Transverse colon (tissue), 4 donors: Measurements from ENCODE around the gene TRAM2. TPM values are rescaled to one million over a fixed set of nuclear protein-coding genes. Genes with fewer than 3 reads are reported as not detected.

Experiments used
- DNase-seq: peaks from one replicate; pipeline ENCODE4 v3.0.0-alpha.2; 2019
- H3K27ac ChIP-seq, 4 donors: fragments of 200-600 bp; sonication (generic); 2 replicates each; pipeline ENCODE4 v1.5.1; 2016 to 2018; ENCODE audit warnings: inconsistent platforms in 4 of 4
- H3K27me3 ChIP-seq: fragments of 200-600 bp; sonication (generic); 2 replicates; pipeline ENCODE4 v1.5.1; 2017; ENCODE audit warnings: inconsistent platforms
- H3K36me3 ChIP-seq, 4 donors: fragments of 200-600 bp; sonication (generic); 2 replicates each; pipeline ENCODE4 v1.5.1; 2017 to 2019; ENCODE audit warnings: inconsistent platforms in 4 of 4
- H3K4me1 ChIP-seq, 4 donors: fragments of 200-600 bp; sonication (generic); 2 replicates each; pipeline ENCODE4 v1.5.1; 2017 to 2020; ENCODE audit warnings: inconsistent platforms in 4 of 4
- H3K4me3 ChIP-seq, 4 donors: fragments of 200-600 bp; sonication (generic); 1 replicate in 1 of 4; 2 replicates in 3 of 4; pipeline versions ENCODE4 v1.5.1 to v1.6.1; 2017 to 2019; ENCODE audit warnings: inconsistent platforms in 4 of 4
- H3K9me3 ChIP-seq, 2 donors: fragments of 200-600 bp; sonication (generic); 2 replicates each; pipeline ENCODE4 v1.5.1; 2017 to 2019; ENCODE audit warnings: inconsistent platforms in 2 of 2
- CTCF ChIP-seq, 5 experiments: fragments of 200-600 bp in 3 of 5; fragments of 450-650 bp in 2 of 5; sonication (generic) in 3 of 5; IDR thresholded peaks; 1 replicate in 2 of 5; 2 replicates in 3 of 5; pipeline ENCODE4 v1.5.1; 2016 to 2017; ENCODE audit warnings: antibody characterized with exemption in 5 of 5, inconsistent platforms in 3 of 5, mild to moderate bottlenecking in 2 of 5, moderate library complexity in 1 of 5
- EP300 ChIP-seq: sonication (generic); formaldehyde crosslinking; IDR thresholded peaks from one replicate; pipeline ENCODE4 v1.6.1; 2017; ENCODE audit warnings: antibody characterized with exemption, low read depth
- POLR2A ChIP-seq: fragments of 450-650 bp; IDR thresholded peaks from one replicate; pipeline ENCODE4 v1.6.1; 2016; ENCODE audit warnings: antibody characterized with exemption, mild to moderate bottlenecking, moderate library complexity
- POLR2AphosphoS5 ChIP-seq, 3 donors: sonication (generic); formaldehyde crosslinking; IDR thresholded peaks; one replicate each; pipeline ENCODE4 v1.6.1; 2016; ENCODE audit warnings: antibody characterized with exemption in 3 of 3
- WGBS, 2 donors: methylation state at CpG; one replicate each; pipeline ENCODE4 v1.1.5; 2018; ENCODE audit warnings: low coverage in 1 of 2; 5-methylcytosine and 5-hydroxymethylcytosine counted together
- in situ Hi-C, 4 donors: fragments of 200-750 bp; cut with MboI; loops; one replicate each; pipeline versions ENCODE4 v1.15.0 to v1.15.1; 2017; ENCODE audit warnings: low sequenced_read_pairs in 3 of 4, low pct_ligation_motif_present in 1 of 4, low pct_unique_long_range_greater_than_20kb in 1 of 4
- intact Hi-C: fragments of 100-400 bp; cut with DNase I; formaldehyde crosslinking; loops from one replicate; pipeline ENCODE4 v1.15.1; 2023; ENCODE audit warnings: low total_unique reads
- total RNA-seq, 4 donors: library from RNA; depleted of rRNA; stranded (reverse); fragments of >200 nt; gene quantifications; one replicate each; pipeline ENCODE4 v1.1.0, GENCODE V29; 2016

Gene TRAM2
- total RNA-seq, 4 donors from 2014 or later: 8.4 to 15.4 (median 11.7) TPM

GRCh38 chr6:52560462-52560861 is 16.4 kb downstream of the TRAM2 start:
- intact Hi-C loops: no loop called here

GRCh38 chr6:52558266-52559000 is 18.4 kb downstream of the TRAM2 start:
- peak overlapping the region; percentile 54 to 69 (median 59) for H3K27ac ChIP-seq

More at GRCh38 chr6:52560462-52560861, 16.4 kb downstream of the TRAM2 start:
- H3K4me3 ChIP-seq: no peak overlapping the region
- in situ Hi-C loops: no loop called here
- peaks cover 0 to 31% (median 17%) of the 10 kb centered on the region in 4 donors for H3K4me1 ChIP-seq
- H3K9me3 ChIP-seq: no peaks in the 10 kb centered on the region
- H3K27ac ChIP-seq: no peak overlapping the region
- no peak for DNase-seq
- H3K36me3 ChIP-seq: no peaks in the 10 kb centered on the region
- H3K27me3 ChIP-seq: no peaks in the 10 kb centered on the region
- 38 to 44% methylated on average over 5 of the region's 5 CpGs for WGBS, 2 donors
- TF ChIP-seq POLR2A (no peak), CTCF (IDR thresholded peaks at IDR 0.05) (no peak), POLR2AphosphoS5 (IDR thresholded peaks at IDR 0.05) (no peak), EP300 (no peak)

GRCh38 chr6:52557389-52558265 is 19.2 kb downstream of the TRAM2 start:
- peak overlapping the region; percentile 54 to 69 (median 59) for H3K27ac ChIP-seq

More at GRCh38 chr6:52558266-52559000, 18.4 kb downstream of the TRAM2 start:
- in situ Hi-C loops: no loop called here
- H3K4me1 ChIP-seq: peaks cover 0 to 24% (median 14%) of the 10 kb centered on the region in 4 donors
- intact Hi-C loops: no loop called here
- H3K36me3 ChIP-seq: no peaks in the 10 kb centered on the region
- no peaks in the 10 kb centered on the region for H3K27me3 ChIP-seq
- no peak for TF ChIP-seq POLR2AphosphoS5 (IDR thresholded peaks at IDR 0.05)
- no peak for TF ChIP-seq POLR2A
- TF ChIP-seq CTCF (IDR thresholded peaks at IDR 0.05): no peak
- TF ChIP-seq EP300: no peak
- H3K4me3 ChIP-seq: no peak overlapping the region
- 79 to 83% methylated on average over 4 to 6 of the region's 6 CpGs for WGBS, 2 donors
- no peaks in the 10 kb centered on the region for H3K9me3 ChIP-seq
- no peak for DNase-seq

More at GRCh38 chr6:52557389-52558265, 19.2 kb downstream of the TRAM2 start:
- 64 to 72% methylated on average over 6 to 11 of the region's 11 CpGs for WGBS, 2 donors
- Histone ChIP-seq H3K4me1 (peaks cover 3 to 31% (median 20%) of the 10 kb centered on the region in 4 donors), H3K36me3 (no peaks in the 10 kb centered on the region), H3K9me3 (no peaks in the 10 kb centered on the region), H3K27me3 (no peaks in the 10 kb centered on the region), H3K4me3 (no peak overlapping the region)
- in situ Hi-C loops: no loop called here
- intact Hi-C loops: no loop called here
- DNase-seq: no peak
- TF ChIP-seq EP300 (no peak), CTCF (IDR thresholded peaks at IDR 0.05) (no peak), POLR2A (no peak), POLR2AphosphoS5 (IDR thresholded peaks at IDR 0.05) (no peak)
